ENCODE measurements around the gene MAL.

Gene MAL

DNA sequence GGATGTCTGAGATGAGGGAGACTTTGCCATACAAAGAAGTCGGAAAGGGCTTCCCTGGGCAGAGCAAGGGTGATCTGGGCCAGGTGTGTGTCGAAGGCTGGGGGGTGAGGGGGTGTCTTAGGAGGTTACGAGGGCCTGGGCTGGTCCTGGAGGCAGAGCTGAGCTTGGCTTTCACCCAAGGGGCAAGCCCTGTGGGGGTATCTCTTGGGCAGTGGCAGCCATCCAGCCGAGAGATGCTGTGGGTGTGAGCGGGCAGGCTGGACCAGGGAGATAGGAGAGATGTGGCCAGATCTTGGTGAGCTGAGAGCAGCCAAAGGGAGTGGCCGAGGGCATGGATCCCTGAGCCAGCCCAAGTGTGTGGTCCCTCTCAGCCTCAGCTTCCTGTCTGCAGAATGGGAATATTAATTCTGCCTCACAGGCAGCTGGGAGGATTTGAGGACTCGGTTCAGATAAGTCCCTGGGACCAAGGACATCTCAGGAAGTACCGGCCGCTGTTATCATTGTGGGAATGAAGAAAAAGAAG lies 33.0 kb downstream of the MAL start:
- no peak overlapping the region for H3K4me2 ChIP-seq (ENCODE audit: low read length)
- H3K4me1 ChIP-seq (ENCODE audit: insufficient read depth, low read length, severe bottlenecking) = no peaks in the 10 kb centered on the region

DNA sequence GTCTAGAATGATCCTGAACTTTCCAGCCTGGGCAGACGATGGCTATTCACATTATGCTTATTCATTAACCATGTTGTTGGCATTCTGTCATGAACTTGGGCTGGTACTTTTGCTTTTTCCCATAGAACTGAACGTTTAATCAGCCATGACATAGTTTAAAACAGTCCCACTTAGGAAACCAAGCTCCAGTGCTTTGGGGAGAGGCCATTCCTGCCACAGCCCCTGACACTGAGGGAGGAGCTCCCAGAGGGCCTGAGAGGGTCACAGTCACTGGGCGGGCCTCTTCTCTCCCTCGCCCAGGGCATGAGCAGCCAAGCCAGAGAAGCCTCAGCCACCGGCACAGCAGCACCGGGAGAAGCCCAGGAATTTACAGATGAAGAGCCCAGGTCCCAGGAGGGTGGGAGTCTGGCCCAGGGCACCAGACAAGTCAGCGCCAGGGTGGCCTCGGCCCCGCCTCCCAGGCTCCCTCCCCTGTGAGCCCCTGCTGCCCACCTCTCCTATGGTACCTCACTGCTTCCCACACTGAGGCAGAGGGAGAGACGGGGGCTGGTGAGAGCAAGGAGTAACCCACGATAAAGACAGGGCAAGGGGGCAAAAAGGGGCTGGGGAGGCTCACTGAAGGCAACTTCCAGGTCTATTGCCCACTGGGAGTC lies 33.6 kb downstream of the MAL start:
- H3K79me2 ChIP-seq (ENCODE audit: insufficient read depth, low read length) = no peaks in the 10 kb centered on the region
- H4K20me1 ChIP-seq (ENCODE audit: insufficient read depth, low read length) = no peaks in the 10 kb centered on the region
- no peaks in the 10 kb centered on the region for H3K9me3 ChIP-seq (ENCODE audit: low read length)
- no peaks in the 10 kb centered on the region; the same call in 1 of the 2 replicates for H3K27me3 ChIP-seq (ENCODE audit: insufficient read depth, low read length)
- no peak overlapping the region for H3K27ac ChIP-seq (ENCODE audit: low read depth, low read length, poor library complexity, severe bottlenecking)
- no peak overlapping the region for H3K4me2 ChIP-seq (ENCODE audit: low read length)
- H3K36me3 ChIP-seq (ENCODE audit: insufficient read depth, low read length) = no peaks in the 10 kb centered on the region
- no peaks in the 10 kb centered on the region for H3K9me2 ChIP-seq (ENCODE audit: low read depth, low read length)
- H2AFZ ChIP-seq (ENCODE audit: low read length) = no peak overlapping the region
- no peaks in the 10 kb centered on the region for H3F3A ChIP-seq (ENCODE audit: insufficient read depth, low read length)
- no peaks in the 10 kb centered on the region for H3K4me1 ChIP-seq (ENCODE audit: insufficient read depth, low read length, severe bottlenecking)
- no peak overlapping the region for H3K9ac ChIP-seq (ENCODE audit: low read length)
- H3K4me3 ChIP-seq (ENCODE audit: low read depth, low read length, poor library complexity, severe bottlenecking) = no peak overlapping the region
- TF ChIP-seq, protein P1, sequence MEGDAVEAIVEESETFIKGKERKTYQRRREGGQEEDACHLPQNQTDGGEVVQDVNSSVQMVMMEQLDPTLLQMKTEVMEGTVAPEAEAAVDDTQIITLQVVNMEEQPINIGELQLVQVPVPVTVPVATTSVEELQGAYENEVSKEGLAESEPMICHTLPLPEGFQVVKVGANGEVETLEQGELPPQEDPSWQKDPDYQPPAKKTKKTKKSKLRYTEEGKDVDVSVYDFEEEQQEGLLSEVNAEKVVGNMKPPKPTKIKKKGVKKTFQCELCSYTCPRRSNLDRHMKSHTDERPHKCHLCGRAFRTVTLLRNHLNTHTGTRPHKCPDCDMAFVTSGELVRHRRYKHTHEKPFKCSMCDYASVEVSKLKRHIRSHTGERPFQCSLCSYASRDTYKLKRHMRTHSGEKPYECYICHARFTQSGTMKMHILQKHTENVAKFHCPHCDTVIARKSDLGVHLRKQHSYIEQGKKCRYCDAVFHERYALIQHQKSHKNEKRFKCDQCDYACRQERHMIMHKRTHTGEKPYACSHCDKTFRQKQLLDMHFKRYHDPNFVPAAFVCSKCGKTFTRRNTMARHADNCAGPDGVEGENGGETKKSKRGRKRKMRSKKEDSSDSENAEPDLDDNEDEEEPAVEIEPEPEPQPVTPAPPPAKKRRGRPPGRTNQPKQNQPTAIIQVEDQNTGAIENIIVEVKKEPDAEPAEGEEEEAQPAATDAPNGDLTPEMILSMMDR (IDR thresholded peaks at IDR 0.05; ENCODE audit: low read length) = no peak
- no peak for TF ChIP-seq EZH2 (IDR thresholded peaks at IDR 0.05; ENCODE audit: borderline replicate concordance, low read length)

More for the DNA sequence above, 33.0 kb downstream of the MAL start:
- TF ChIP-seq, protein P1 (IDR thresholded peaks at IDR 0.05; ENCODE audit: low read length) = no peak
- TF ChIP-seq EZH2 (IDR thresholded peaks at IDR 0.05; ENCODE audit: borderline replicate concordance, low read length) = no peak
- H3K79me2 ChIP-seq (ENCODE audit: insufficient read depth, low read length) = no peaks in the 10 kb centered on the region
- no peaks in the 10 kb centered on the region for H4K20me1 ChIP-seq (ENCODE audit: insufficient read depth, low read length)
- no peaks in the 10 kb centered on the region for H3K36me3 ChIP-seq (ENCODE audit: insufficient read depth, low read length)
- H3K4me3 ChIP-seq (ENCODE audit: low read depth, low read length, poor library complexity, severe bottlenecking) = no peak overlapping the region
- no peaks in the 10 kb centered on the region for H3F3A ChIP-seq (ENCODE audit: insufficient read depth, low read length)
- no peak overlapping the region for H3K9ac ChIP-seq (ENCODE audit: low read length)
- no peaks in the 10 kb centered on the region for H3K9me3 ChIP-seq (ENCODE audit: low read length)
- no peaks in the 10 kb centered on the region for H3K9me2 ChIP-seq (ENCODE audit: low read depth, low read length)
- no peak overlapping the region for H3K27ac ChIP-seq (ENCODE audit: low read depth, low read length, poor library complexity, severe bottlenecking)
- H3K27me3 ChIP-seq (ENCODE audit: insufficient read depth, low read length) = no peaks in the 10 kb centered on the region; the same call in 1 of the 2 replicates
- no peak overlapping the region for H2AFZ ChIP-seq (ENCODE audit: low read length)

DNA sequence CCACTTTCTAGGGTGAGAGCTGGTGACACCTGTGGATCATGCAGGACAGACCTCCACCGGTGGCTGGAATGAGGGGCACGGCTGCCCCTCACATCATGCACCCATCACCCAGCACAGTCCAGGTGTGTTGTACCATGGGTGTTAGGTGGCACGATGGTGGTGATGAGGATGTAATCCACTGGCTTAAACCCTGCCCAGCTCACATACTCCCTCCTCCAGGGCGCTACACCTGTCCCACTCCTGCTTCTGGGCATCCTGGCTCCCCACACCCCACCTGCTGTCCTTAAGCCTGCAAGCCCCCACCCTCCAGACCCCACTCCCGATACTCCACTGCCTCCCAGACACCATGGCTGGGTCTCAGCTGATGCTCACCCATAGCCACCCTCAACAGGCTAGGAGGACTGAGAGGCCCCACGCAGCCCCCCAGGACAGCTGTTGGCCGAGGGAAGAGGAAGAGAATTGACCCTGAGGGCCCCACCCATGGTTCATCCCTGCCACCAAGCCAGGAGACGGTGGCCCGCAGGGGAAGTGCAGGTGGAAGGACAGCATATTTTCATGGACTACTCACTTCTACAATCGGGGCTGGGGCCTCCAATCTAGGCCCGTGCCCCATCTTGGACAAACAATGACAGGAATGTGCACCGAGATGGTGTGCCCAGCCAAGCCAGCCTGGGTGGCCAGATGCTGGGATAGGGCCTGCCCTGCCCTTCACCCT lies 34.3 kb downstream of the MAL start:
- Histone ChIP-seq H3K9me3 (ENCODE audit: low read length) (no peaks in the 10 kb centered on the region), H3K9me2 (ENCODE audit: low read depth, low read length) (no peaks in the 10 kb centered on the region), H3K9ac (ENCODE audit: low read length) (no peak overlapping the region), H3K4me2 (ENCODE audit: low read length) (no peak overlapping the region), H3K4me1 (ENCODE audit: insufficient read depth, low read length, severe bottlenecking) (no peaks in the 10 kb centered on the region), H3K27ac (ENCODE audit: low read depth, low read length, poor library complexity, severe bottlenecking) (no peak overlapping the region), H4K20me1 (ENCODE audit: insufficient read depth, low read length) (no peaks in the 10 kb centered on the region), H3F3A (ENCODE audit: insufficient read depth, low read length) (no peaks in the 10 kb centered on the region), H3K4me3 (ENCODE audit: low read depth, low read length, poor library complexity, severe bottlenecking) (no peak overlapping the region), H3K79me2 (ENCODE audit: insufficient read depth, low read length) (no peaks in the 10 kb centered on the region), H3K36me3 (ENCODE audit: insufficient read depth, low read length) (no peaks in the 10 kb centered on the region), H2AFZ (ENCODE audit: low read length) (no peak overlapping the region), H3K27me3 (ENCODE audit: insufficient read depth, low read length) (no peaks in the 10 kb centered on the region; the same call in 1 of the 2 replicates)
- no peak for TF ChIP-seq EZH2 (IDR thresholded peaks at IDR 0.05; ENCODE audit: borderline replicate concordance, low read length)
- TF ChIP-seq, protein P1 (IDR thresholded peaks at IDR 0.05; ENCODE audit: low read length) = no peak

Data from OCI-LY1 (cell line).